GM12864 (cell line): Measurements from ENCODE around the gene ALB.
"Not testable (repeated sequence)": the region's sequence is repeated elsewhere in the genome, so short reads cannot be mapped to it uniquely, and the experiment has no call there.

ENCODE experiments used
- DNase-seq: peaks from one replicate; pipeline ENCODE4 v3.0.0-alpha.2; 2011; ENCODE audit warnings: low read depth
- H3K4me3 ChIP-seq: 2 replicates; pipeline ENCODE4 v1.5.1; 2011; ENCODE audit warnings: mild to moderate bottlenecking, low read depth, low read length, control low read depth
- CTCF ChIP-seq: IDR thresholded peaks from 2 replicates; pipeline ENCODE4 v1.5.1; 2011; ENCODE audit warnings: low read depth, mild to moderate bottlenecking, moderate library complexity, low read length, control low read depth, inconsistent platforms; ENCODE audit errors: missing control alignments

ALB gene

GRCh38 chr4:73381214-73381613 is 22.9 kb upstream of the ALB start:
- TF ChIP-seq CTCF = no peak
- DNase-seq = no peak
- no peak overlapping the region for H3K4me3 ChIP-seq

- no peak for DNase-seq
- TF ChIP-seq CTCF = no peak
- H3K4me3 ChIP-seq = no peak overlapping the region
These were observed 20.6 kb upstream of the ALB start for GRCh38 chr4:73383452-73383851.

- no peak for TF ChIP-seq CTCF
- DNase-seq = no peak
- H3K4me3 ChIP-seq = no peak overlapping the region
These were observed 16.5 kb upstream of the ALB start for GRCh38 chr4:73387552-73387951.

GRCh38 chr4:73388887-73389286 is 15.2 kb upstream of the ALB start:
- no peak for DNase-seq
- no peak overlapping the region for H3K4me3 ChIP-seq
- TF ChIP-seq CTCF = no peak

- DNase-seq, H3K4me3 ChIP-seq: not testable (repeated sequence)
These were observed 14.4 kb upstream of the ALB start for GRCh38 chr4:73389663-73390062.

- no peak overlapping the region for H3K4me3 ChIP-seq
- no peak for TF ChIP-seq CTCF
- DNase-seq = no peak
These were observed 12.3 kb upstream of the ALB start for GRCh38 chr4:73391774-73392173.

- DNase-seq = no peak
- TF ChIP-seq CTCF = no peak
- no peak overlapping the region for H3K4me3 ChIP-seq
These were observed 11.2 kb upstream of the ALB start for GRCh38 chr4:73392936-73393335.

GRCh38 chr4:73396304-73396703 is 7.8 kb upstream of the ALB start:
- DNase-seq = no peak
- no peak for TF ChIP-seq CTCF
- no peak overlapping the region for H3K4me3 ChIP-seq
